TTC549 (cell line): ENCODE results near the gene PRG2.
"Not testable (repeated sequence)": the region's sequence is repeated elsewhere in the genome, so short reads cannot be mapped to it uniquely, and the experiment has no call there.

Experiments used
- FAIRE-seq: peaks from 2 replicates; lab custom pipeline; 2012; peaks lifted over from hg19 to GRCh38; lab: Jason Lieb, UNC

PRG2 gene

DNA sequence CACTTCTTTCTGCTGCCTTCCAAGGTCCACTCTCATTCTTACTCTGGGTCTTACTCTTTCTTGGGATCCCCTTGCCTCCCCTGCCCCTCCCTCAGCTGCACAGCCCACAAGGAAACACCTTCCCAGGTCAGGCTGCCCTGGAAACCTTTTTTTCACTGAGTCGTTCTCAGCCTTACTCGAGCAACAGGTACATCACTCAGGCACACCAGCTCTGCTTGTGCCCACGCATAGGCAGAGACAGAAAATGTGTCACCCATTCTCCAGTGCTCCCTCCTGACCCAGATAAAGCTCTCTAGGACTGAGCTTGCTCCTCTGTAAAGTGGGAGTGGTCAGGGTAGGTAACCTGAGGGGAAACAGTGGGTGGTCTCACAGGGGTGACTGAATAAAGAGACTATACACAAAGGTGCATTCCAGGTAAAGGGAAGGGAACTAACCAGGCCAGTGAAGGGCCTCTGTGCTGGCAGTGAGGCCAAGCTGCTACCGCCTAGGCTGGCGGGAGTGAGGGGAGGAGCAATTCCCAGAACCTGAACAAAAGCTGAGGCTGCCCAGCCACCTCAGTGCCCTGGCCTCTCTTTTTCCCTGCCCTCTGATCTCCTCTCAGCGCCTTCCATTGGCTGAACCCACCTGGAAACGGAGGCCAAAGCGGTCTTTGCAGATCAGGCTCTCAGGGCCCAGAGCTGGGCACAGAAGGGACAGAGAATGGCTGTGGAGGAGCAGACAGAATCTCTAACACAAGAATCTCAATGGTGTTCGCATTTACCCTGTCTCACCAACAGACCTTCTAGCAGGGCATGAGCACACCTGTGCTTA lies 25.4 kb downstream of the PRG2 start:
- FAIRE-seq: no peak

DNA sequence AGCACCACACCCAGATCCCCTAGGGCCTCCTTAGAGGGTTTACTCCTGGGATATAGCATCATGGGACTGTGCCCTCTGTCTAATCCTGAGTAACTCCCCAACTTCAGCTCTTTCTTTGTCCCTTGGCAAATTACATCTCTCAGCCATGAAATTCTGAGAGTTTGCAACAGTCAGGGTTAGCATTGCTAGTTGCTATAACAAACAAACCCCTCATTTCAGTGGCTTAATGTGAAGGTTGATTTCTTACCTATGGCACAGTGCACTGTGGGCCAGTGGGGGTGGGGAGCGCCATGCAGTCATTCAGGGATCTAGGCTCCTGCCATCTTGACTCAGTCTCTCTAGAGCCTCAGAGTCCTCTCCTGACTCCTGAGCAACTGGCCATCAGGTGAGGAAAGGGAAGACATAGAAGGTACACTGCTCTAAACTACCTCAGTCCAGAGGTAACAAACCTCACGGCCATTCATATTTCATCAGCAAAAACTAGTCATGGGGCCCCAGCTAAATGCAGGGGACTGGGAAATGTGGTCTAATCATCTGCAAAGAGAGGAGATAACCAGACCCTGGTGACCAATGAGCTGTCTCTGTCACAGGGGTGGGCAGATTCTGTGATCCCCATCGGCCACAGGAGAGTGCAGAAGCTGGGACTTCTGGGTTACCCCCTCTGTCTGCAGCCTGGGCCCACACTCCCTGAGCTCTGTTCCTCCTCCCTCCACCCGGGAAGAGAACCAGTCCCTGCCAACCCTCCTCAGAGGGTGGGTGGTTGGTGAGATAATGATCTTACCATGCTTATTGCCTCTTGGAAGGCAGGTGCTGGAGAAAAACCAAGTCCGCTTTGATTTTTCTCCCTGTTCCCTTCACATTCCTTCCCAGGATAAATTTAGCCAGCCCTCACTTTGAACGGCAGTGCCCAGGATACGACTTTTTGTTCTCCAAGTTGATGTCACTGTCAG lies 27.0 kb downstream of the PRG2 start:
- no peak for FAIRE-seq

DNA sequence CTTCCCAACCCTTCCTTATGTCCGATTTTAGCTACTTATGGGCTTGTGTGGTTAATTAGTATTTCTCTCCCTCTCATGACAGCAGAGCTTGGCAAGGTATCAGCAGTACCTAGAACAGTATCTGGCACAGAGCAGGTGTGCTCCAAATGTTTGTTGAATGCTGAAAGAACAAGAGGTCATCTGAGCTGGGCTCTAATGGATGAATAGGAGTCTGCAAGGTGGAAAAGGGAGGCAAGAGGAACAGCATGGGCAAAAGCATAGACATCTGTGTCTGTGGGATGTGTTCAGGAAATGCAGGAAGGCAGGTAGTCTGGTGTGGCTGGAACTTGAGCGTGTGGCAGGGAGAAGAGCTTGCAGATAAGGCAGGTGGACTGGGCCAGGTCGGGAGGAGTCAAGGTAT lies 28.5 kb downstream of the PRG2 start:
- no peak for FAIRE-seq

DNA sequence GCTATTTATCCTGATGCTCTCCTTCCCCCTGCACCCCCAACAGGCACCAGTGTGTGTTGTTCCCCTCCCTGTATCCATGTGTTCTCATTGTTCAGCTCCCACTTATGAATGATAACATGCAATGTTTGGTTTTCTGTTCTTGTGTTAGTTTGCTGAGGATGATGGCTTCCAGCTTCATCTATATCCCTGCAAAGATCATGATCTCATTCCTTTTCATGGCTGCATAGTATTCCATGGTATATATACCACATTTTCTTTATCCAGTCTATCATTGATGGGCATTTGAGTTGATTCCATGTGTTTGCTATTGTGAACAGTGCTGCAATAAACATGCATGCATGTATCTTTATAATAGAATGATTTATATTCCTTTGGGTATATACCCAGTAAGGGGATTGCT lies 29.0 kb downstream of the PRG2 start:
- FAIRE-seq: not testable (repeated sequence)

DNA sequence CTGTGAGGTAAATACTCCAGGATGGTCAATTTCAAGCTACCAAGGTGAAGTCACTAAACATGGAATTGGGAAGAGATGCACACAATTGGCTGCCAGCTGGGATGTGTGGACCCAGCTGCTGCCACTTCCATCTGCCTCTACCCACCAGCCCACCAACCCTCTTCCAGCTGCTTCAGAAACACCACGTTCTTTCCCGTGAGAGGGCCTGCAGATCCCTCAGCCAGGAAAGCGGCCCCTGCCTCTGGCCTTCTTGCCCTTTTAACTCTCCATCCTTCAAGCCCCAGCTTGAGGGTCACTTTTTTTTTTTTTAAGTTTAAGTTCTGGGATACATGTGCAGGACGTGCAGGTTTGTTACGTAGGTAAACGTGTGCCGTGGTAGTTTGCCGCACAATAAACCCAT lies 29.5 kb downstream of the PRG2 start:
- FAIRE-seq: no peak

DNA sequence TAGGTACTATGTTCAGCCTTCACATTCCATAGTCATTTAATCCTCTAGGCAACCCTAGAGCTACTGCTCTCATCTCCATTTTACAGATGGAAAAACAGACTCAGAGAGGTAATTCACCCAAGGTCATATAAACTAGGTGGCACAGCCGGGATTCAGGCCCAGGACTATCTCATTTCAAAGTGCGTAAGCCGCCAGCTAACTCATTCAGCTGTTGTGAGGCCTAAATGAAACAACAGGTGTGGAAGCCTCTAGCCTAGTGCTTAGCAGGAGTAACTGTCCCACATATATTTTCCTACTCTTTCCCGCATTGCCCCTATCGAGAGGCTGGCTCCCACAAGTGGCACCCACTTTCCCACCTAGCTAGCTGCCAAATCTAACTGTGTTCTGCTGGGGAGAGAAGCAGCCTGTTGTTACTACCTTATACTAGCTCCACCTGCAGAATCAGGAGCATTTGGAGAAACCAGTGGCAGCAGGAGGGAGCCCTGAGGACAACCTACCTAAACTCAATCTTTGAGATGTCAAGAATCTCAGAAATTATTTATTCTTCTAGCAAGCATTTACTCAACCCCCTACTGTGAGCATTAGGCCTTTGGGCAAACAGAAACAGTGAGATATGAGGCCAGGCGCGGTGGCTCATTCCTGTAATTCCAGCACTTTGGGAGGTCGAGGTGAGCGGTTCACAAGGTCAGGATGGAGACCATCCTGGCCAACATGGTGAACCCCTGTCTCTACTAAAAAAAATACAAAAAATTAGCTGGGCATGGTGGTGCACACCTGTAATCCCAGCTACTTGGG lies 30.4 kb downstream of the PRG2 start:
- FAIRE-seq: no peak

DNA sequence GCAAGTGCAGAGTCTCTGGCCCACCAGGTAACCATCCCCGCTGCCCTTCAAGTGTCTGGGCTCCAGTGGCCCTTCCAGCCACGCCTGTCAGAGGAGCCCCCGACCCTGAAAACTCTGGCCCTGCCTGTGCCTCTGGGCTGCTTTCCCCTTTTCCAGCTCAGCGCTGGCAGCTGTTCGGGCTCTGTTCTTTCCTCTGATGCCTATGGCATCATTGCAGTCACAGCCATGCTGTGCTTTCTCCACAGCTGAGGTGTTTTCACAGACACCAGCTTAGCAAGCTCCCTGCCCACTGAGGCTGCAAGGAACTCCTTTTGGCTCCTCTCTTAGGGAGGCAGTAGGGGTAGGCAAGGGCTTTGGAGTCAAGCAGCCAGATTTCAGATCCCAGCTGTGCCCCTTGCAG lies 31.1 kb downstream of the PRG2 start:
- no peak for FAIRE-seq

DNA sequence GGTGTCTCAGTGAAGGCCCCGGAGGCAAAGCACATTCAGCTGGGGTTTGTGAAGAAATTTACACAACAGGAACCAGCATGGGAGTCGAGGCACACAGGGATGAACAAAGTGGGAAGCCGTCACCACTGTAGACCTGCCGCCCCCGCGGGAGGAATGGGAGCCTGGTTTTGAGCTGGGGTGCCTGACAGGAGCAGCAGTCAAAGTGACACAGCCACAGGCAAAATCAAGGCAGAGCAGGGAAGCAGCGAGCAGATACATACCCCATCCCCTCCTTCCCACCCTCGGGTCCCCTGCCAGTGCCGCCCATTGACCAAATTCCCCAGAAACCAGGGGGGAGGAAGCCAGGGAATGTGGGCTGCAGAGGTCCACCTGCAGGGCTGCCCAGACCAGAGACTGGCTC lies 31.5 kb downstream of the PRG2 start:
- no peak for FAIRE-seq

DNA sequence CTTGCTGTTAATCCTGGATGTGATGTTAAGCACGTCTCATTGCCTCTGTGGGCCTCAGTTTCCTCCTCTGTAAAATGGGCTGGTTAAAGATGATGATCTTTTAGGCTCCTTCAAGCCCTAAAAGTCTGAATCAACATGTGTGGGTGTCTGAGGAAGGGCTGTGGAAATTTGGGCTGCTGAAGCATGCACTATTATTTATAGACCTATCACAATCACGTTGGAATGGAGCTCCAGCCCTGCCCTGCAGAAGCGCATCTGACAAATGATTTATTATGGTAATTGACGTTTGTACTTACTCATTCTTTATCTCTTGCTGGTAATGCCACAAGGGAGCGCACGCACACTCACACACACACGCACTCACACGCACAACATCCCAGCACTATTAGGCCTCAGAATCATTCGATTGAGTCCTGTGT lies 31.9 kb downstream of the PRG2 start:
- FAIRE-seq: no peak

DNA sequence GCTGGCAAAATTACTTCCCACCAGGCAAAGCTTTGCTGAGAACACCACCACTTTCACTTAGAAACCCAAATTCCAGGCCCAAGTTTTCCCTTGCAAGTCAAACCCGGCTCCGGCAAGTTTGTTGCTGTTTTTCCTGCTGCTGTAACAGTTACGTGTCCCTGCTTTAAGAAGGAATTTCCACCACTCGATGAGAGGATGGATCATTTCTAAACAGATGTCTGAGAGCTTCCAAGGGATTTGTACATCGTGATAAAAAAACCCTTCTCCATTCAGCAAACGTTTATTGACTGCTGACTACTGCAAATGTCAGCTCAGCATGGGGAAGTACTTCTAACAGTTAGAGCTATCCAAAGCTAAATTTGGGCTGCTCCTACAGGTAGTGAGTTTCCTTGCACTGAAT lies 32.6 kb downstream of the PRG2 start:
- FAIRE-seq: no peak

DNA sequence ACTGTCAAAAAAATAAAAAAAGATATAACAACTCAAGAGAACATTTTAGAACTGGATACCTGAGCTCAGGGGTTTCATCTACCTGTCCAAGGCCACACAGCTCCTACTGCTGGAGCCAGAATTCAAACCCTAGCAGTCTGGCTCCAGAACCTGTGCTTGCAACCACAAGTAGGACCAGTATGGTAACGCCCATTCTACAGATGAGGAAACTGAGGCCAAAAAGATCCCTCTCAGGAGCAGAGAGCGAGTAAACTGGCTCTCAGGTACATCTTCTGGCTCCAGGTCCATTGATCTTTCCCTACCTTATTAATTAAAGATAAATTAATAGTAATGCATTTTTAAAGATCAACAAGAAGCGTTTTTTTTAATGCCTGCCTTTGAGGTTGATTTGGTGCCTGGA lies 33.1 kb downstream of the PRG2 start:
- FAIRE-seq: no peak

DNA sequence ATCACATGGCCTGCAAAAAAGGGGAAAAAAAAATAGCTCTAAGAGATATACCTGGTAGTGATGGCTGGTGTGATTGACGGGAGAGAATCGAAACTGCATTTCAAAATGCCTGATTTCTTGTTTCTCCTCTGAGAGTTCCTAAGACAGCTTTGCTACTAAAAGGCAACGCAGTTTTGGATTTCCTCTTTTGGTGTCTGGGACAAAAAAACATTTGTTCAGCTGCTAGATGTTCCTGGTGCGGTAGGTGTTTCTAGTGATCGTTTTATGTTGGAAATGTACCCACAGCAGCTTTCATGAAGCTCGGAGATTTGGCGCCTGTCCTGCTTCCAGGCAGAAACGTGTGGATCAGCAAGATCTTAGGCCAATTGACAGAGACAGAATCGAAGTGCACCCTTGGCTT lies 34.2 kb downstream of the PRG2 start:
- FAIRE-seq: no peak

DNA sequence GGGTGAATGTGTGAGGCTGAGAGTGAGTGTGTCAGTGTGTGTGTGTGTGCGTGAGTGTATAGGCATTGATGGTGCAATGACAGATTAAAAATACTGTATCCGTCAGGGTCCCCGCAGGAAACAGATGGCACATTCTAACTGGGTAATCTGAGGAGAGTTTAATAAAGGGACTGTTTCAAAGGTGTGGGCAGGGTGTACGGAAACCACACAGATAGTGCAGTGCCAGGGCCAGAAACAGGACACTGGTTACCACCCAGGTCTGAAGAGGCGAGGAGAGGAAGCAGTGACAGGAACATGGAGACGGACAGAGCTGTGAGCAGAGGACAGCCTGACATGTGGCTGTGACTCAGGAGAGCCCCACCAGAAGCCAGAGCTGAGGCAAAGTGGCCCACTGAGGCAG lies 35.8 kb downstream of the PRG2 start:
- FAIRE-seq: no peak

DNA sequence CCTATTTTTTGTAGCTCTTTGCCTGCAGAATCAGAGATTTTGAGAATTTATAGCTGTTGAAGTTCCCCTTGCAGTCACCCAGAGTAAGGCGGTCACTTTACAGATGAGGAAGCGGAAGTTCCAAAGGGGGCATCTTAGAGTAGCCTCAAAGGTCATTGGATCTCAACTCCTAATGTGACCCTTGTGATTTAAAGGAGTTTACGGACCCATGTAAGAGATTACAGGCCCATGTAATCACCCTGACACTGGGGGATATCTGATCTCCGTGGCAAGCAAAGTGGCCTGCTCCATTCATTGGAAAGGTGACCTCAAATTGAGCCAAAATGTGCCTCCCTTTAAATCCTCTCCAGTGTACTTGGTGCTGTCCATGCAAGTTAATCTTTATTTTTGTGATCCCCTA lies 36.6 kb downstream of the PRG2 start:
- no peak for FAIRE-seq

DNA sequence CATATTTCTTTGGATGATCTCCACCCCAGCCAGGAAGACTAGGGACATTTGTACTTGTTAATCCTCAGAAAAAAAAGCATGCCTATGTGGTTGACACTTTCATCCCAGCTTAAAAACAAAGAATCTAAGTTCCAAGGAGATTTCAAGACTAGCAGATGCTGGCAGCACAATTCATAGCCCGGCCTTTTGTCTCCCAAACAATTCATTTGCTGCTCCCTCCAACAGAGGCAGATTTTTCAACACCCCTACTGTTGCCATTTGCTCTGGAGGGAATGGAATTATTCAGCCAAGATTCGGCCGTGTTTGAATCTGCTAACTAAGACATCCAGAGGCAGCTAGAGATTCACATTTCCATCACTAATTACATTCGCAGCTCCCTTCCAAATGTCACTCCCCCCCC lies 37.0 kb downstream of the PRG2 start:
- FAIRE-seq: no peak

DNA sequence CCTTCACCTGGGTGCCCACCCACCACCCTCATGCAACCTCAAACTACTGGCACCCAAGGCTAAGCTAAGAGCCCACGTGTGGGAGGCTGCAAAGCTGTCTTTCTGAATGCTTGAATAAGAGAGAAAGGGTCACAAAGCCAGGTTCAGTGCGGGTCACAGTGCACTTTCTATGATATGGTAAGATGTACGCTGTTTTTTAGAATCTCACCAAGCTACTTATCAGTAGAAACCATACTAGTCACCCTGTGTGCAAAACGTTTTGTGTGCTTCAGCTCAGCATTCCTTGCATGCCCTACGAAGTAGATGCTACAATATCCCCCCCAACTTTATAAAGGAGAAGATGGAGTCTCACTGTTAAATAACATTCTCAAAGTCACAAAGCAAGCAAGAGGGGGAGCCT lies 37.4 kb downstream of the PRG2 start:
- FAIRE-seq: no peak

DNA sequence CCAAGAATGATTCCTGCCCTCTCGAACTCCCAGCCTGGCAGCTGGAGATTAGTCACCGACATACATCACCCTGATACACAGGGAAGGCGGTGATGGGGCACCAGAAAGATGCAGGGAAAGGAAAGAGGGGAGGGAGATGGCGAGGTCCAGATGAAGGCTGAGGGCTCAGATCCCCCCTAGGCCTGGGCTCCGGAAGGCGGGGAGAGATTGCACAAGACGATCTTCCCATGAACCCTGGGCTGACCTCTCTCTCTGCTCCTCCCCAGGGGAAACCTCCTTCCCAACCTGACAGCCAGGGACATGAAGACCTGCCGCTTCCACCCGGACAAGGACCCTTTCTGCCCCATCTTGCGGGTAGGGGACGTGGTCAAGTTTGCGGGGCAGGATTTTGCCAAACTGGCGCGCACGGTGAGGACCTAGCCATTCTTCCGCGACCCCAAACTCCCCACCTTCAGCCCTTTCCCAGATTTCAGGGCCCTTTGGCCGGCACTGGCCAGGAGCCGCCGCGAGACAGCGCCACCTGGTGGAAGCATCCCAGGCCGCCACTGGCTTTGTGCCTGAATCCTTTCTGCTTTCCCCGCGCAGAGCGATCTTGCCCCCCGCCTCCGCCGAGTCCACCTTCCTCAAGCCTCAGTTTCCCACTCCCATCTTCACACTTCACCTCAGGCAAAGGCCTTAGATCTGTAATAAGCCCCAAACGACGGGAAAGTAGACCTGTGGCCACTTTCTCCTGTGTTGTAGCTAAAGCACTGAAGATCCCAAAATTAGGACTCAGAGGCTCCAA lies 40.8 kb downstream of the PRG2 start:
- no peak for FAIRE-seq

DNA sequence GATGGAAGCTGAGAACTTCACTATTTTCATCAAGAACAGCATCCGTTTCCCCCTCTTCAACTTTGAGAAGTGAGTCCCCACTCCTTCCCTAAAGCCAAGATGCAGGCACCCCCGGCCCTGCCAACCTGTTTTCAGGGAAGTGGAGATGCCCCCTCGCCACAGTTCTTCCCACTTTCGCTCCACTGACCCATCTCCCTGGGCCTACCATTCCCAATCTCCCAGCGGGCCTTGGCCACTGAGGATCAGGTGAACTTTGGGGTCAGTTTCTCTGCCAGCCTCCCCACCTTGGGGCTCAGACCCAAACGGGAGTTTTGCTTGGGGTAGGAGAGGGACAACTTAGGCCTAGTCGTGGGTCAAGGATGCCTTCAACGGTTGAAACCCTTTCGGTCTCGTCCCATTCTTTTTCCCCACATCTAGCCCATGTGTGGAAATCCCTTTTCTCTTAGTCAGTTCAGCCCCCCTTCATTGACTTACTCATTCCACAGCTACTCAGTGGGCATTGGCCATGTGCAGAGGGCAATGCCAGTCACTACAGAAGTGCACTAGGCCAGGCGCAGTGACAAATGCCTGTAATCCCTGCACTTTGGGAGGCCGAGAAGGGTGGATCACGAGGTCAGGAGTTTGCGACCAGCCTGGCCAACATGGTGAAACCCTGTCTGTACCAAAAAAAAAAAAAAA lies 41.7 kb downstream of the PRG2 start:
- FAIRE-seq: no peak

DNA sequence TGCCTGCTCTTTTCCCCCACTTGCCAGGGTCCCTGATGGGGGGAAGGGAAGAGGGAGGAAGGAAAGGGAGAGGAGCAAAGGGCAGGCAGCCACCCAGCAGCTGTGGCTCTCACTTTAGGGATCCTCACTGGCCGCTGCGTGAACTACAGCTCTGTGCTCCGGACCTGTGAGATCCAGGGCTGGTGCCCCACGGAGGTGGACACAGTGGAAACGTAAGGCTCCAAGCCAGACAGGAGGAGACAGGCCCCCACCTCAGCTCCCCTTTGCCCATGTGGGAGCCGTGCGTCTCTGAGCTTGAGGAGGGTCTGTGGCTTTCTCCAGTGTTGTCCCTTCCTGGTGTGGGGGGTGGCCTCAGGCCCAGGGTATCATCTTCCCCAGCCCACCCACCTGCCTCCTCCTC lies 42.4 kb downstream of the PRG2 start:
- FAIRE-seq: no peak

DNA sequence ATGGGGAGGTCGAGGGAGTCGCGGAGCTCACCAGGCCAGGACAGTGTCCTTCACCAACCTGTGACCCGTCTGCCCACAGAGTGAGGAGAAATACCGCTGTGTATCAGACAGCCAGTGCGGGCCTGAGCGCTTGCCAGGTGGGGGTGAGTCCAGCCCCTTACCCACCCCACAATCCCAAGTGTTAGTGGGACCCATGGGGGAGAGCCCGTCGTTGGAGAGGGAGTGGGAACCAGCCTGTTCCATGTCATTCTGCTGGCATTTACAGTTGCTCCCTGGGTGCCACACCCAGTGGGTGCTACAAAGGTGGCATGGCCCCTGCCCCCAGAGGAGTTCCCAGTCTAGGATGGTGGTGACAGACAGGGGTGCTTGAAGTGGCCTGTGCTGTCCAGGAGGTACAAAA lies 43.1 kb downstream of the PRG2 start:
- FAIRE-seq: no peak

DNA sequence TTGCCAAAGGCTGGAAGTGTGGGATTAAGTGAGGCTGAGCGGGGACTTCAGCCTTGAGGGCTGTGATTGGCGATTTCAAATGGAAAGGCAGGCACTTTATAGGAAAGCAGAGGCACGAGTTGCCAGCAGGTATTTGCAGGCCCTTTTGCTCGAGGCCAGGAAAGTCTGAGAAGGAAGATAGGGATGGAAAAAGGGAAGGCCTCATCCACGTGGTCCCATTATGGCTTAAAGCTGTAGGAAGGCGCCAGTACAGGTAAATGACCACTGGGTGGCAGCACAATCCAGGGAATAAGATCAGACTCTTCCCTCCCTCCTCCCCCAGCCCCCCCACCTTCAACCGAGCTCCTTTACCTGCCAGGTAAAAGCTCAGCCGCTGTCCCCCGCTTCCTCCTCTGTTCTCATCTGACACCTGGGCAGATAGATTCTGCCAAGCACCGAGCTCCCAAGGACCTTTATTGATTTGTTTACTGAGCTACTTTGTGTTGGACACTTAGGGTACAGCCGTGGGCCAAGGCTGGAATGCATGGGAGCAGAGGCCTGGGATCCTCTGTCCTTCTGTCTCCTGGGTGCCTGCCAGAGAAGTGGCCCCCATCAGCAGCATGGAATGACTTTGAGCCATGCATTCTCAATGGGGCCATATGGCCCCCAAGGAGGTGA lies 44.8 kb downstream of the PRG2 start:
- FAIRE-seq: no peak
